H1 (cell line): ENCODE measurements around the gene COL11A2. TPM values are rescaled to one million over a fixed set of nuclear protein-coding genes. Genes with fewer than 3 reads are reported as not detected.

Experiments used
- ASH2L ChIP-seq: fragments of 200-600, 300-600 bp; sonication (generic); IDR thresholded peaks from one replicate; pipeline ENCODE4 v1.7.1; 2017; ENCODE audit warnings: low read length
- ATF2 ChIP-seq: IDR thresholded peaks from 2 replicates; pipeline ENCODE4 v1.6.1; 2012; ENCODE audit warnings: low read length, inconsistent platforms
- CBX8 ChIP-seq: fragments of 300-800, 300-1000 bp; sonication (generic); IDR thresholded peaks from 2 replicates; pipeline ENCODE4 v1.7.1; 2016; ENCODE audit warnings: low read depth, low read length, borderline replicate concordance
- CHD2 ChIP-seq: IDR thresholded peaks from 2 replicates; pipeline ENCODE4 v1.6.1; 2012; ENCODE audit warnings: low read length, improper control_type of control experiment
- CHD7 ChIP-seq: fragments of 300-600 bp; sonication (generic); IDR thresholded peaks from 2 replicates; pipeline ENCODE4 v1.7.1; 2012; ENCODE audit warnings: low read length, moderate library complexity, mild to moderate bottlenecking, inconsistent platforms; ENCODE audit not compliant: insufficient replicate concordance
- HDAC2 ChIP-seq, 2 experiments: fragments of 300-600 bp in 1 of 2; sonication (generic) in 1 of 2; IDR thresholded peaks; 2 replicates each; pipeline ENCODE4 v1.6.1; 2011 to 2012; ENCODE audit warnings: low read depth in 2 of 2, low read length in 2 of 2, mild to moderate bottlenecking in 2 of 2, moderate library complexity in 2 of 2, borderline replicate concordance in 1 of 2, inconsistent platforms in 1 of 2
- SIN3A ChIP-seq, 2 experiments: IDR thresholded peaks in 1 of 2; conservative IDR thresholded peaks in 1 of 2; 2 replicates each; pipeline ENCODE4 v1.6.1; 2011 to 2012; ENCODE audit warnings: low read length in 2 of 2, improper control_type of control experiment in 1 of 2, low read depth in 1 of 2, mild to moderate bottlenecking in 1 of 2
- SIX5 ChIP-seq: IDR thresholded peaks from 2 replicates; pipeline ENCODE4 v1.6.1; 2011; ENCODE audit warnings: mild to moderate bottlenecking, low read depth, low read length
- TAF1 ChIP-seq: IDR thresholded peaks from 2 replicates; pipeline ENCODE4 v1.6.1; 2011; ENCODE audit warnings: mild to moderate bottlenecking, low read depth, low read length
- TCF12 ChIP-seq: IDR thresholded peaks from 2 replicates; pipeline ENCODE4 v1.6.1; 2011; ENCODE audit warnings: low read depth, mild to moderate bottlenecking, low read length
- polyA plus RNA-seq, 7 experiments: library from polyadenylated mRNA; depleted of rRNA in 3 of 7; stranded (reverse) in 5 of 7; unstranded in 2 of 7; fragments of >200 nt in 5 of 7; fragments of 200-250 nt in 2 of 7; gene quantifications; 1 replicate in 5 of 7; 2 replicates in 1 of 7; 4 replicates in 1 of 7; pipeline versions ENCODE4 v1.2.1 to v1.2.3, GENCODE V29; 2011 to 2013; ENCODE audit warnings: missing spikeins in 2 of 7, mixed read lengths in 2 of 7
- total RNA-seq: library from RNA; stranded (reverse); fragmentation: NEBNext Ultra II Directional; extraction: Animal tissue kit (Norgen Biotek cat#: 25700); gene quantifications from 2 replicates; pipeline ENCODE4 v1.2.1, GENCODE V29; 2021

Gene COL11A2
- total and polyA plus RNA-seq, 2 of the 8 experiments (the other 6 are each of a cell fraction or from before 2014, with no cell fraction given): 2.8 to 3.8 TPM

GRCh38 chr6:33166363-33166762, 25.9 kb downstream of the COL11A2 start (continued):
- TF ChIP-seq CHD7 (no peak), SIX5 (no peak), TCF12 (no peak), SIN3A (conservative IDR thresholded peaks at IDR 0.05 in 1 of 2, IDR thresholded peaks at IDR 0.05 in 1 of 2; ENCODE audit: low read depth in 1 of 2, low read length in 2 of 2) (no peak), CBX8 (no peak), HDAC2 (IDR thresholded peaks at IDR 0.05; ENCODE audit: borderline replicate concordance in 1 of 2, low read depth in 2 of 2, low read length in 2 of 2) (no peak), ATF2 (no peak), TAF1 (no peak), ASH2L (no peak), CHD2 (no peak)
